Adrenal gland (tissue), 12 donors: Measurements from ENCODE around the gene DCP1A. TPM values are rescaled to one million over a fixed set of nuclear protein-coding genes. Genes with fewer than 3 reads are reported as not detected.

Source experiments
- DNase-seq, 7 donors: peaks; one replicate each; pipeline ENCODE4 v3.0.0-alpha.2; 2019 to 2020
- H3K27ac ChIP-seq, 5 donors: fragments of 200-600 bp; sonication (generic) in 4 of 5; 1 replicate in 3 of 5; 2 replicates in 2 of 5; pipeline versions ENCODE4 v1.5.1 to v1.8.0; 2016 to 2020; ENCODE audit warnings: mild to moderate bottlenecking in 1 of 5
- H3K27me3 ChIP-seq: fragments of 200-600 bp; 2 replicates; pipeline ENCODE4 v1.8.0; 2021
- H3K36me3 ChIP-seq, 2 donors: fragments of 200-600 bp; replicated peaks in 1 of 2; 1 replicate in 1 of 2; 2 replicates in 1 of 2; pipeline versions ENCODE4 v1.5.1 to v1.8.0; 2018 to 2022
- H3K4me1 ChIP-seq, 2 donors: fragments of 200-600 bp; replicated peaks in 1 of 2; 1 replicate in 1 of 2; 2 replicates in 1 of 2; pipeline versions ENCODE4 v1.5.1 to v1.8.0; 2018 to 2021
- H3K4me3 ChIP-seq, 4 donors: fragments of 200-600 bp; sonication (generic) in 3 of 4; one replicate each; pipeline ENCODE4 v1.5.1; 2016 to 2018
- H3K9me3 ChIP-seq, 3 donors: fragments of 200-600 bp; sonication (generic) in 1 of 3; replicated peaks in 1 of 3; 1 replicate in 2 of 3; 2 replicates in 1 of 3; pipeline versions ENCODE4 v1.5.1 to v1.8.0; 2016 to 2021
- CTCF ChIP-seq, 6 experiments: fragments of 450-650 bp in 4 of 6; fragments of 200-600 bp in 2 of 6; sonication (generic) in 1 of 6; IDR thresholded peaks; 1 replicate in 5 of 6; 2 replicates in 1 of 6; pipeline versions ENCODE4 v1.5.1 to v1.8.0; 2016 to 2021; ENCODE audit warnings: antibody characterized with exemption in 6 of 6, mild to moderate bottlenecking in 2 of 6, moderate library complexity in 1 of 6
- POLR2A ChIP-seq, 2 donors: fragments of 450-650 bp; IDR thresholded peaks; one replicate each; pipeline ENCODE4 v1.6.1; 2017; ENCODE audit warnings: antibody characterized with exemption in 2 of 2, mild to moderate bottlenecking in 2 of 2, moderate library complexity in 1 of 2
- WGBS, 4 donors: extraction: QIAGEN DNeasy Blood & Tissue Kit in 2 of 4; methylation state at CpG; one replicate each; pipeline versions ENCODE4 v1.1.5 to v1.1.7; 2013 to 2017; 5-methylcytosine and 5-hydroxymethylcytosine counted together
- intact Hi-C, 2 donors: fragments of 100-400 bp; cut with DNase I; formaldehyde crosslinking; loops; one replicate each; pipeline versions ENCODE4 v1.14.1 to v1.15.0; 2022 to 2023
- polyA plus RNA-seq, 3 donors: library from polyadenylated mRNA; stranded (reverse); fragments of 200-250 nt in 2 of 3; fragments of 350-450 nt in 1 of 3; fragmentation: Illumina TruSeq in 1 of 3; extraction: RNeasy Lipid Tissue Mini Kit (QIAGEN cat#74804) in 1 of 3; gene quantifications; one replicate each; pipeline ENCODE4 v1.2.3, GENCODE V29; 2013 to 2014
- total RNA-seq, 9 donors: library from RNA; depleted of rRNA in 4 of 9; stranded (reverse); fragments of >200 nt in 4 of 9; fragments of 120-200 nt in 1 of 9; fragmentation: NEBNext Ultra II Directional in 1 of 9; extraction: Animal tissue kit (Norgen Biotek cat#: 25700) in 1 of 9; gene quantifications; one replicate each; pipeline versions ENCODE4 v1.1.0 to v1.2.4, GENCODE V29; 2013 to 2023
- donor health status: healthy with polysubstance abuse.
- donor health status: Bipolar disorder and iron deficiency.
- donor health status: DM: yes; HTN: yes; CAD: no.
- donor health status: DM: no; HTN: no; CAD: no.
- donor health status: DM: no; HTN: no; CAD: no.
- donor health status: DM: yes; HTN: yes; CAD: no.

Gene DCP1A
- total and polyA plus RNA-seq, 12 donors: 9.3 to 31.0 (median 22.1) TPM

GRCh38 chr3:53260286-53260785, 87.0 kb downstream of the DCP1A start:
- Histone ChIP-seq H3K36me3 (no peaks in the 10 kb centered on the region), H3K4me1 (peaks cover 0 to 3% of the 10 kb centered on the region in 2 donors), H3K9me3 (no peaks in the 10 kb centered on the region), H3K4me3 (no peak overlapping the region), H3K27ac (no peak overlapping the region), H3K27me3 (no peaks in the 10 kb centered on the region)
- no peak for TF ChIP-seq CTCF (IDR thresholded peaks at IDR 0.05)
- TF ChIP-seq POLR2A (IDR thresholded peaks at IDR 0.05): no peak
- WGBS, 4 donors: 78 to 93% (median 81%) methylated on average over 4 of the region's 4 CpGs
- intact Hi-C loops: no loop called here
- no peak for DNase-seq

GRCh38 chr3:53259427-53260259, 87.7 kb downstream of the DCP1A start:
- 73 to 84% (median 79%) methylated on average over 5 to 9 of the region's 9 CpGs for WGBS, 4 donors
- Histone ChIP-seq H3K36me3 (no peaks in the 10 kb centered on the region), H3K4me3 (no peak overlapping the region), H3K9me3 (no peaks in the 10 kb centered on the region), H3K27me3 (no peaks in the 10 kb centered on the region), H3K4me1 (peaks cover under 1 to 3% of the 10 kb centered on the region in 2 donors), H3K27ac (no peak overlapping the region)
- no peak for DNase-seq
- intact Hi-C loops: no loop called here
- no peak for TF ChIP-seq CTCF (IDR thresholded peaks at IDR 0.05)
- TF ChIP-seq POLR2A (IDR thresholded peaks at IDR 0.05): no peak

- no peak overlapping the region for H3K4me3 ChIP-seq
- H3K27me3 ChIP-seq: no peaks in the 10 kb centered on the region
- H3K36me3 ChIP-seq: no peaks in the 10 kb centered on the region
- H3K4me1 ChIP-seq: peaks cover 8 to 9% of the 10 kb centered on the region in 2 donors
- no peak overlapping the region for H3K27ac ChIP-seq
- no peak for DNase-seq
- no peak for TF ChIP-seq POLR2A (IDR thresholded peaks at IDR 0.05)
- no peak for TF ChIP-seq CTCF (IDR thresholded peaks at IDR 0.05)
- 82 to 87% (median 84%) methylated on average over 8 of the region's 8 CpGs for WGBS, 4 donors
- intact Hi-C loops: no loop called here
- H3K9me3 ChIP-seq: no peaks in the 10 kb centered on the region
Measured at GRCh38 chr3:53258600-53259426, 88.5 kb downstream of the DCP1A start.

- intact Hi-C loops: no loop called here
- H3K27ac ChIP-seq: no peak overlapping the region
- DNase-seq: no peak
- no peaks in the 10 kb centered on the region for H3K9me3 ChIP-seq
- no peaks in the 10 kb centered on the region for H3K36me3 ChIP-seq
- peaks cover 19 to 22% of the 10 kb centered on the region in 2 donors for H3K4me1 ChIP-seq
- H3K27me3 ChIP-seq: no peaks in the 10 kb centered on the region
- TF ChIP-seq CTCF (IDR thresholded peaks at IDR 0.05) (no peak), POLR2A (IDR thresholded peaks at IDR 0.05) (no peak)
- 100% methylated on average over 1 to 4 of the region's 4 CpGs for WGBS, 4 donors
- H3K4me3 ChIP-seq: no peak overlapping the region
Measured at GRCh38 chr3:53257465-53257864, 89.9 kb downstream of the DCP1A start.
